SU-DHL-6 (cell line): ENCODE results near the gene EBF3.

Experiments used
- H2AFZ ChIP-seq: fragments of 200-600 bp; sonication (generic); 2 replicates; pipeline ENCODE4 v1.6.1; 2014; ENCODE audit warnings: low read depth, mild to moderate bottlenecking, moderate library complexity, mixed read lengths, antibody characterized with exemption, low read length; ENCODE audit not compliant: severe bottlenecking
- H3F3A ChIP-seq: fragments of 200-600 bp; shearing (Covaris generic); 2 replicates; pipeline ENCODE4 v1.6.0; 2016; ENCODE audit warnings: antibody characterized with exemption, mild to moderate bottlenecking; ENCODE audit not compliant: insufficient read depth
- H3K27ac ChIP-seq: fragments of 200-600 bp; sonication (generic); 2 replicates; pipeline ENCODE4 v1.5.1; 2016; ENCODE audit warnings: low read depth, mild to moderate bottlenecking, low read length, moderate library complexity, mixed read lengths
- H3K27me3 ChIP-seq: fragments of 200-600 bp; sonication (generic), shearing (Covaris generic); 2 replicates; pipeline ENCODE4 v1.6.0; 2014; ENCODE audit warnings: mild to moderate bottlenecking, low read length
- H3K36me3 ChIP-seq: fragments of 200-600 bp; sonication (generic); 2 replicates; pipeline ENCODE4 v1.6.1; 2014; ENCODE audit warnings: mild to moderate bottlenecking, low read length, mixed read lengths
- H3K4me2 ChIP-seq: fragments of 300-600, 200-600 bp; shearing (Covaris generic), sonication (generic); 2 replicates; pipeline ENCODE4 v1.6.0; 2014; ENCODE audit warnings: low read length, low read depth, mild to moderate bottlenecking; ENCODE audit not compliant: poor library complexity, severe bottlenecking
- H3K4me3 ChIP-seq: fragments of 200-600 bp; sonication (generic); 2 replicates; pipeline ENCODE4 v1.5.1; 2014; ENCODE audit warnings: antibody characterized with exemption, low read length, mild to moderate bottlenecking, mixed read lengths; ENCODE audit not compliant: insufficient read depth, poor library complexity, severe bottlenecking
- H3K79me2 ChIP-seq: fragments of 200-600 bp; sonication (generic); 2 replicates; pipeline ENCODE4 v1.6.1; 2014; ENCODE audit warnings: mild to moderate bottlenecking, low read length, moderate library complexity; ENCODE audit not compliant: insufficient read depth
- H3K9ac ChIP-seq: fragments of 200-600 bp; sonication (generic); 2 replicates; pipeline ENCODE4 v1.7.0; 2014; ENCODE audit warnings: mild to moderate bottlenecking, low read length
- H3K9me2 ChIP-seq: fragments of 200-600 bp; sonication (generic); replicated peaks from 2 replicates; pipeline ENCODE4 v1.6.1; 2014; ENCODE audit warnings: low read length; ENCODE audit not compliant: insufficient read depth
- H3K9me3 ChIP-seq: fragments of 200-600 bp; sonication (generic); 2 replicates; pipeline ENCODE4 v1.6.1; 2014; ENCODE audit warnings: low read length, mixed read lengths; ENCODE audit not compliant: insufficient read depth
- H4K20me1 ChIP-seq: fragments of 200-600 bp; sonication (generic); 2 replicates; pipeline ENCODE4 v1.6.1; 2014; ENCODE audit warnings: low read depth, mild to moderate bottlenecking, antibody characterized with exemption, low read length, moderate library complexity, mixed read lengths
- CTCF ChIP-seq: fragments of 200-600 bp; sonication (generic); IDR thresholded peaks from one replicate; pipeline ENCODE4 v1.5.1; 2017; ENCODE audit warnings: antibody characterized with exemption, mild to moderate bottlenecking, low read length, moderate library complexity; ENCODE audit not compliant: insufficient read depth, poor library complexity, severe bottlenecking
- EZH2phosphoT487 ChIP-seq: fragments of 200-600 bp; sonication (generic), shearing (Covaris generic); conservative IDR thresholded peaks from 2 replicates; pipeline ENCODE4 v1.6.1; 2018; ENCODE audit warnings: mild to moderate bottlenecking, antibody characterized with exemption, low read length, moderate library complexity, mixed read lengths

The EBF3 gene

GRCh38 chr10:129911451-129912165 is 52.5 kb downstream of the EBF3 start:
- Histone ChIP-seq H3K27me3 (no peaks in the 10 kb centered on the region), H3K9me2 (no peaks in the 10 kb centered on the region), H3K9me3 (no peaks in the 10 kb centered on the region), H2AFZ (no peak overlapping the region), H3K36me3 (no peaks in the 10 kb centered on the region), H3K9ac (no peak overlapping the region), H3K4me2 (no peak overlapping the region), H3K4me3 (no peak overlapping the region), H3K79me2 (no peaks in the 10 kb centered on the region), H3F3A (no peaks in the 10 kb centered on the region), H4K20me1 (no peaks in the 10 kb centered on the region), H3K27ac (no peak overlapping the region)
- TF ChIP-seq CTCF (no peak), EZH2phosphoT487 (no peak)

- no peaks in the 10 kb centered on the region for H4K20me1 ChIP-seq
- H3K4me2 ChIP-seq: no peak overlapping the region
- TF ChIP-seq CTCF (no peak), EZH2phosphoT487 (no peak)
- H3K4me3 ChIP-seq: no peak overlapping the region
- no peak overlapping the region for H3K9ac ChIP-seq
- H3K27ac ChIP-seq: no peak overlapping the region
- no peaks in the 10 kb centered on the region for H3F3A ChIP-seq
- no peaks in the 10 kb centered on the region for H3K79me2 ChIP-seq
- no peak overlapping the region for H2AFZ ChIP-seq
- no peaks in the 10 kb centered on the region for H3K27me3 ChIP-seq
- H3K9me2 ChIP-seq: no peaks in the 10 kb centered on the region
- no peaks in the 10 kb centered on the region for H3K36me3 ChIP-seq
- no peaks in the 10 kb centered on the region for H3K9me3 ChIP-seq
Measured at GRCh38 chr10:129910861-129911260, 53.2 kb downstream of the EBF3 start.

GRCh38 chr10:129909531-129910256 is 54.4 kb downstream of the EBF3 start:
- H3F3A ChIP-seq: no peaks in the 10 kb centered on the region
- no peak overlapping the region for H3K4me3 ChIP-seq
- H3K4me2 ChIP-seq: no peak overlapping the region
- H3K27ac ChIP-seq: no peak overlapping the region
- no peaks in the 10 kb centered on the region for H3K36me3 ChIP-seq
- H3K27me3 ChIP-seq: no peaks in the 10 kb centered on the region
- no peaks in the 10 kb centered on the region for H3K79me2 ChIP-seq
- TF ChIP-seq EZH2phosphoT487: no peak
- no peaks in the 10 kb centered on the region for H3K9me2 ChIP-seq
- H2AFZ ChIP-seq: no peak overlapping the region
- H3K9ac ChIP-seq: no peak overlapping the region
- no peaks in the 10 kb centered on the region for H4K20me1 ChIP-seq
- no peaks in the 10 kb centered on the region for H3K9me3 ChIP-seq

GRCh38 chr10:129909080-129909479 is 55.0 kb downstream of the EBF3 start:
- no peak overlapping the region for H3K4me2 ChIP-seq
- TF ChIP-seq EZH2phosphoT487 (no peak), CTCF (no peak)
- H3F3A ChIP-seq: no peaks in the 10 kb centered on the region
- no peak overlapping the region for H3K4me3 ChIP-seq
- H3K27ac ChIP-seq: no peak overlapping the region
- no peak overlapping the region for H3K9ac ChIP-seq
- no peaks in the 10 kb centered on the region for H3K9me3 ChIP-seq
- H3K79me2 ChIP-seq: no peaks in the 10 kb centered on the region
- no peaks in the 10 kb centered on the region for H3K27me3 ChIP-seq
- no peaks in the 10 kb centered on the region for H3K36me3 ChIP-seq
- no peak overlapping the region for H2AFZ ChIP-seq
- no peaks in the 10 kb centered on the region for H4K20me1 ChIP-seq
- no peaks in the 10 kb centered on the region for H3K9me2 ChIP-seq
